ENCODE results near the gene KRTAP23-1.

KRTAP23-1 gene

GRCh38 chr21:30372139-30372770, 23.8 kb upstream of the KRTAP23-1 start, which contains the start of gene KRTAP13-2:
Gene KRTAP13-2 (minus strand): TSS chr21:30372271. CDS start chr21:30372213, 58 bp downstream.
- no peak within 1 kb of the TSS for H2BK15ac ChIP-seq (ENCODE audit: low read length)
- H3K27ac ChIP-seq (replicated peaks; ENCODE audit: low read length), result no peak within 1 kb of the TSS
- no peaks in the 10 kb centered on the region for H3K36me3 ChIP-seq (replicated peaks in 1 of 2; ENCODE audit: control insufficient read depth in 2 of 2, insufficient read depth in 2 of 2, low read length in 2 of 2)
- H3K79me1 ChIP-seq (ENCODE audit: low read depth, low read length), result no peaks in the 10 kb centered on the region
- H3K18ac ChIP-seq (ENCODE audit: low read length), result no peak within 1 kb of the TSS
- peaks cover 0 to 2% of the 10 kb centered on the region in 2 donors for H3K9me3 ChIP-seq (replicated peaks in 1 of 2; ENCODE audit: control insufficient read depth in 2 of 2, insufficient read depth in 1 of 2, low read depth in 1 of 2, low read length in 2 of 2)
- no peak for DNase-seq (ENCODE audit: low spot score)
- H3K9ac ChIP-seq (ENCODE audit: low read depth, low read length, poor library complexity), result no peak within 1 kb of the TSS
- no peaks in the 10 kb centered on the region for H3K4me1 ChIP-seq (ENCODE audit: control insufficient read depth in 2 of 2, insufficient read depth in 1 of 2, low read depth in 1 of 2, low read length in 2 of 2)
- no peak within 1 kb of the TSS for H4K8ac ChIP-seq (ENCODE audit: low read depth, low read length)
- H3K27me3 ChIP-seq (ENCODE audit: control insufficient read depth in 3 of 3, insufficient read depth in 3 of 3, low read depth in 1 of 3, low read length in 3 of 3), result no peaks in the 10 kb centered on the region
- H3K4ac ChIP-seq (ENCODE audit: low read length), result no peak within 1 kb of the TSS
- no peak within 1 kb of the TSS for H2BK5ac ChIP-seq (ENCODE audit: low read length)
- H4K91ac ChIP-seq (ENCODE audit: low read depth, low read length, poor library complexity), result no peak within 1 kb of the TSS
- H2AK5ac ChIP-seq (ENCODE audit: low read depth, low read length), result no peak within 1 kb of the TSS
- no CpG with 5 or more reads among the region's 5 CpGs for WGBS, 2 donors (ENCODE audit: extremely low coverage in 2 of 2, insufficient read length in 2 of 2, insufficient replicate concordance in 1 of 2)
- H2BK12ac ChIP-seq (ENCODE audit: low read length), result no peak within 1 kb of the TSS
- no peak within 1 kb of the TSS for H3K14ac ChIP-seq (ENCODE audit: low read length)
- no peak within 1 kb of the TSS for H3K4me2 ChIP-seq (ENCODE audit: insufficient read depth, low read length, poor library complexity, severe bottlenecking)
- no peak within 1 kb of the TSS for H3K23ac ChIP-seq (ENCODE audit: low read depth, low read length, poor library complexity)
- no peak within 1 kb of the TSS for H2AFZ ChIP-seq (ENCODE audit: low read length)
- H3K4me3 ChIP-seq (ENCODE audit: low read length in 2 of 2), result no peak within 1 kb of the TSS
- no peak within 1 kb of the TSS for H2BK120ac ChIP-seq (ENCODE audit: low read depth, low read length)

- no peak for DNase-seq (ENCODE audit: low spot score)
- Histone ChIP-seq H3K4ac (ENCODE audit: low read length) (no peak overlapping the region), H3K79me1 (ENCODE audit: low read depth, low read length) (no peaks in the 10 kb centered on the region), H3K4me1 (ENCODE audit: control insufficient read depth in 2 of 2, insufficient read depth in 1 of 2, low read depth in 1 of 2, low read length in 2 of 2) (no peaks in the 10 kb centered on the region), H2BK12ac (ENCODE audit: low read length) (no peak overlapping the region), H3K27me3 (ENCODE audit: control insufficient read depth in 3 of 3, insufficient read depth in 3 of 3, low read depth in 1 of 3, low read length in 3 of 3) (no peaks in the 10 kb centered on the region), H3K4me3 (ENCODE audit: low read length in 2 of 2) (no peak overlapping the region), H4K91ac (ENCODE audit: low read depth, low read length, poor library complexity) (no peak overlapping the region), H3K18ac (ENCODE audit: low read length) (no peak overlapping the region), H3K14ac (ENCODE audit: low read length) (no peak overlapping the region), H3K23ac (ENCODE audit: low read depth, low read length, poor library complexity) (no peak overlapping the region), H2BK15ac (ENCODE audit: low read length) (no peak overlapping the region), H2BK5ac (ENCODE audit: low read length) (no peak overlapping the region), H2BK120ac (ENCODE audit: low read depth, low read length) (no peak overlapping the region), H2AFZ (ENCODE audit: low read length) (no peak overlapping the region), H3K4me2 (ENCODE audit: insufficient read depth, low read length, poor library complexity, severe bottlenecking) (no peak overlapping the region), H2AK5ac (ENCODE audit: low read depth, low read length) (no peak overlapping the region), H3K27ac (replicated peaks; ENCODE audit: low read length) (no peak overlapping the region), H3K9me3 (replicated peaks in 1 of 2; ENCODE audit: control insufficient read depth in 2 of 2, insufficient read depth in 1 of 2, low read depth in 1 of 2, low read length in 2 of 2) (no peaks in the 10 kb centered on the region), H4K8ac (ENCODE audit: low read depth, low read length) (no peak overlapping the region), H3K36me3 (replicated peaks in 1 of 2; ENCODE audit: control insufficient read depth in 2 of 2, insufficient read depth in 2 of 2, low read length in 2 of 2) (no peaks in the 10 kb centered on the region), H3K9ac (ENCODE audit: low read depth, low read length, poor library complexity) (no peak overlapping the region)
- WGBS, 2 donors (ENCODE audit: extremely low coverage in 2 of 2, insufficient read length in 2 of 2, insufficient replicate concordance in 1 of 2), result no CpG with 5 or more reads among the region's 3 CpGs
Observed at GRCh38 chr21:30355906-30356305, 7.5 kb upstream of the KRTAP23-1 start.

- no peak overlapping the region for H3K4me3 ChIP-seq (ENCODE audit: low read length in 2 of 2)
- no CpG with 5 or more reads among the region's 1 CpG for WGBS, 2 donors (ENCODE audit: extremely low coverage in 2 of 2, insufficient read length in 2 of 2, insufficient replicate concordance in 1 of 2)
- H3K27ac ChIP-seq (replicated peaks; ENCODE audit: low read length), result no peak overlapping the region
- no peak overlapping the region for H3K18ac ChIP-seq (ENCODE audit: low read length)
- H3K9ac ChIP-seq (ENCODE audit: low read depth, low read length, poor library complexity), result no peak overlapping the region
- H3K79me1 ChIP-seq (ENCODE audit: low read depth, low read length), result no peaks in the 10 kb centered on the region
- no peak overlapping the region for H4K8ac ChIP-seq (ENCODE audit: low read depth, low read length)
- no peak for DNase-seq (ENCODE audit: low spot score)
- no peak overlapping the region for H2AFZ ChIP-seq (ENCODE audit: low read length)
- H2BK5ac ChIP-seq (ENCODE audit: low read length), result no peak overlapping the region
- no peaks in the 10 kb centered on the region for H3K9me3 ChIP-seq (replicated peaks in 1 of 2; ENCODE audit: control insufficient read depth in 2 of 2, insufficient read depth in 1 of 2, low read depth in 1 of 2, low read length in 2 of 2)
- no peak overlapping the region for H3K4ac ChIP-seq (ENCODE audit: low read length)
- no peaks in the 10 kb centered on the region for H3K27me3 ChIP-seq (ENCODE audit: control insufficient read depth in 3 of 3, insufficient read depth in 3 of 3, low read depth in 1 of 3, low read length in 3 of 3)
- no peaks in the 10 kb centered on the region for H3K36me3 ChIP-seq (replicated peaks in 1 of 2; ENCODE audit: control insufficient read depth in 2 of 2, insufficient read depth in 2 of 2, low read length in 2 of 2)
- no peak overlapping the region for H3K23ac ChIP-seq (ENCODE audit: low read depth, low read length, poor library complexity)
- H4K91ac ChIP-seq (ENCODE audit: low read depth, low read length, poor library complexity), result no peak overlapping the region
- H2BK15ac ChIP-seq (ENCODE audit: low read length), result no peak overlapping the region
- no peak overlapping the region for H3K14ac ChIP-seq (ENCODE audit: low read length)
- H2BK120ac ChIP-seq (ENCODE audit: low read depth, low read length), result no peak overlapping the region
- H2BK12ac ChIP-seq (ENCODE audit: low read length), result no peak overlapping the region
- no peak overlapping the region for H3K4me2 ChIP-seq (ENCODE audit: insufficient read depth, low read length, poor library complexity, severe bottlenecking)
- no peak overlapping the region for H2AK5ac ChIP-seq (ENCODE audit: low read depth, low read length)
- peaks cover 2% of the 10 kb centered on the region in 2 donors for H3K4me1 ChIP-seq (ENCODE audit: control insufficient read depth in 2 of 2, insufficient read depth in 1 of 2, low read depth in 1 of 2, low read length in 2 of 2)
Observed at GRCh38 chr21:30354308-30355005, 6.1 kb upstream of the KRTAP23-1 start.

- no peak overlapping the region for H3K27ac ChIP-seq (replicated peaks; ENCODE audit: low read length)
- no peak overlapping the region for H4K8ac ChIP-seq (ENCODE audit: low read depth, low read length)
- peaks cover 2% of the 10 kb centered on the region in 2 donors for H3K4me1 ChIP-seq (ENCODE audit: control insufficient read depth in 2 of 2, insufficient read depth in 1 of 2, low read depth in 1 of 2, low read length in 2 of 2)
- WGBS, 2 donors (ENCODE audit: extremely low coverage in 2 of 2, insufficient read length in 2 of 2, insufficient replicate concordance in 1 of 2), result no CpG with 5 or more reads among the region's 1 CpG
- H3K14ac ChIP-seq (ENCODE audit: low read length), result no peak overlapping the region
- no peak overlapping the region for H3K23ac ChIP-seq (ENCODE audit: low read depth, low read length, poor library complexity)
- no peak overlapping the region for H4K91ac ChIP-seq (ENCODE audit: low read depth, low read length, poor library complexity)
- no peaks in the 10 kb centered on the region for H3K9me3 ChIP-seq (replicated peaks in 1 of 2; ENCODE audit: control insufficient read depth in 2 of 2, insufficient read depth in 1 of 2, low read depth in 1 of 2, low read length in 2 of 2)
- H3K9ac ChIP-seq (ENCODE audit: low read depth, low read length, poor library complexity), result no peak overlapping the region
- DNase-seq (ENCODE audit: low spot score), result no peak
- H3K36me3 ChIP-seq (replicated peaks in 1 of 2; ENCODE audit: control insufficient read depth in 2 of 2, insufficient read depth in 2 of 2, low read length in 2 of 2), result no peaks in the 10 kb centered on the region
- H3K4ac ChIP-seq (ENCODE audit: low read length), result no peak overlapping the region
- no peak overlapping the region for H2BK120ac ChIP-seq (ENCODE audit: low read depth, low read length)
- H3K4me2 ChIP-seq (ENCODE audit: insufficient read depth, low read length, poor library complexity, severe bottlenecking), result no peak overlapping the region
- H3K27me3 ChIP-seq (ENCODE audit: control insufficient read depth in 3 of 3, insufficient read depth in 3 of 3, low read depth in 1 of 3, low read length in 3 of 3), result no peaks in the 10 kb centered on the region
- H2AK5ac ChIP-seq (ENCODE audit: low read depth, low read length), result no peak overlapping the region
- H2BK12ac ChIP-seq (ENCODE audit: low read length), result no peak overlapping the region
- H2BK15ac ChIP-seq (ENCODE audit: low read length), result no peak overlapping the region
- H3K4me3 ChIP-seq (ENCODE audit: low read length in 2 of 2), result no peak overlapping the region
- no peak overlapping the region for H3K18ac ChIP-seq (ENCODE audit: low read length)
- no peak overlapping the region for H2AFZ ChIP-seq (ENCODE audit: low read length)
- H2BK5ac ChIP-seq (ENCODE audit: low read length), result no peak overlapping the region
- no peaks in the 10 kb centered on the region for H3K79me1 ChIP-seq (ENCODE audit: low read depth, low read length)
Observed at GRCh38 chr21:30351534-30351933, 3.1 kb upstream of the KRTAP23-1 start.

Measured in neuronal stem cell (in vitro differentiated cells).